ENCODE measurements around the gene SYNGAP1.
"Not testable (repeated sequence)": the region's sequence is repeated elsewhere in the genome, so short reads cannot be mapped to it uniquely, and the experiment has no call there.

The SYNGAP1 gene

DNA sequence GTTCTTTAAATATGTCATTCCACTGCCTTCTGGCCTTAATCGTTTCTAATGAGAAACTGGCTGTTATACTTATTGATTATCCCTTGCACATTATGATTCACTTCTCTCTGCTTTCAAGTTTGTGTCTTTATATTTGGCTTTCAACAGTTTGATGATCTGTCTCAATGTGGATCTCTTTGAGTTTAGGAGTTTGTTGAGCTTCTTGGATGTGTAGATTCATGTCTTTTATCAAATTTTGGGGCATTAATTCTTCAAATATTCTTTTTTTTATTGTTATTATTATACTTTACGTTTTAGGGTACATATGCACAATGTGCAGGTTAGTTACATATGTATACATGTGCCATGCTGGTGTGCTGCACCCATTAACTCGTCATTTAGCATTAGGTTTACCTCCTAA, 63.8 kb downstream of the SYNGAP1 start:
- Histone ChIP-seq H3K4me2 (ENCODE audit: low read depth, low read length) (no peak overlapping the region), H3K36me3 (replicated peaks; ENCODE audit: insufficient read depth, low read length) (no peaks in the 10 kb centered on the region), H3K27me3 (replicated peaks; ENCODE audit: insufficient read depth, low read length) (no peaks in the 10 kb centered on the region), H2AFZ (ENCODE audit: low read length) (no peak overlapping the region), H3K9me2 (replicated peaks; ENCODE audit: insufficient read depth, low read length) (no peaks in the 10 kb centered on the region), H3K27ac (ENCODE audit: low read length) (no peak overlapping the region), H3K4me3 (ENCODE audit: low read length) (no peak overlapping the region), H3K4me1 (ENCODE audit: low read length) (no peaks in the 10 kb centered on the region), H3K9ac (ENCODE audit: low read length) (no peak overlapping the region), H3K9me3 (replicated peaks; ENCODE audit: insufficient read depth, low read length) (no peaks in the 10 kb centered on the region), H3F3A (ENCODE audit: insufficient read depth, low read length) (no peaks in the 10 kb centered on the region), H4K20me1 (ENCODE audit: insufficient read depth, low read length) (no peaks in the 10 kb centered on the region), H3K79me2 (ENCODE audit: low read length) (no peaks in the 10 kb centered on the region)
- TF ChIP-seq EZH2 (optimal IDR thresholded peaks at IDR 0.05; ENCODE audit: low read depth, low read length) (no peak), CTCF (IDR thresholded peaks at IDR 0.05; ENCODE audit: low read length) (no peak), EZH2phosphoT487 (IDR thresholded peaks at IDR 0.05; ENCODE audit: low read length) (no peak)
- no peak for DNase-seq

DNA sequence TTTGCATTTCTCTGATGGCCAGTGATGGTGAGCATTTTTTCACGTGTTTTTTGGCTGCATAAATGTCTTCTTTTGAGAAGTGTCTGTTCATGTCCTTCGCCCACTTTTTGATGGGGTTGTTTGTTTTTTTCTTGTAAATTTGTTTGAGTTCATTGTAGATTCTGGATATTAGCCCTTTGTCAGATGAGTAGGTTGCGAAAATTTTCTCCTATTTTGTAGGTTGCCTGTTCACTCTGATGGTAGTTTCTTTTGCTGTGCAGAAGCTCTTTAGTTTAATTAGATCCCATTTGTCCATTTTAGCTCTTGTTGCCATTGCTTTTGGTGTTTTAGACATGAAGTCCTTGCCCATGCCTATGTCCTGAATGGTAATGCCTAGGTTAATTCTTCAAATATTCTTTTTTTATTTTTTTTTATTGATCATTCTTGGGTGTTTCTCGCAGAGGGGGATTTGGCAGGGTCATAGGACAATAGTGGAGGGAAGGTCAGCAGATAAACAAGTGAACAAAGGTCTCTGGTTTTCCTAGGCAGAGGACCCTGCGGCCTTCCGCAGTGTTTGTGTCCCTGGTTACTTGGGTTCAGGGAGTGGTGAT, 64.9 kb downstream of the SYNGAP1 start:
- H3K4me2 ChIP-seq (ENCODE audit: low read depth, low read length); H3K4me1 ChIP-seq (ENCODE audit: low read length); H3K9me2 ChIP-seq (replicated peaks; ENCODE audit: insufficient read depth, low read length); H3K27ac ChIP-seq (ENCODE audit: low read length); H4K20me1 ChIP-seq (ENCODE audit: insufficient read depth, low read length); H3K79me2 ChIP-seq (ENCODE audit: low read length); H3K27me3 ChIP-seq (replicated peaks; ENCODE audit: insufficient read depth, low read length); H3K9me3 ChIP-seq (replicated peaks; ENCODE audit: insufficient read depth, low read length); DNase-seq; H3K9ac ChIP-seq (ENCODE audit: low read length); H3K36me3 ChIP-seq (replicated peaks; ENCODE audit: insufficient read depth, low read length); H2AFZ ChIP-seq (ENCODE audit: low read length); H3K4me3 ChIP-seq (ENCODE audit: low read length); H3F3A ChIP-seq (ENCODE audit: insufficient read depth, low read length): not testable (repeated sequence)

GRCh38 chr6:33485680-33486079, 65.8 kb downstream of the SYNGAP1 start:
- H3K4me1 ChIP-seq (ENCODE audit: low read length); H4K20me1 ChIP-seq (ENCODE audit: insufficient read depth, low read length); H3K4me3 ChIP-seq (ENCODE audit: low read length); H3K9me3 ChIP-seq (replicated peaks; ENCODE audit: insufficient read depth, low read length); H3K79me2 ChIP-seq (ENCODE audit: low read length); H3K9ac ChIP-seq (ENCODE audit: low read length); H3K27me3 ChIP-seq (replicated peaks; ENCODE audit: insufficient read depth, low read length); DNase-seq; H3F3A ChIP-seq (ENCODE audit: insufficient read depth, low read length); H2AFZ ChIP-seq (ENCODE audit: low read length); H3K27ac ChIP-seq (ENCODE audit: low read length); H3K4me2 ChIP-seq (ENCODE audit: low read depth, low read length); H3K36me3 ChIP-seq (replicated peaks; ENCODE audit: insufficient read depth, low read length); H3K9me2 ChIP-seq (replicated peaks; ENCODE audit: insufficient read depth, low read length): not testable (repeated sequence)

GRCh38 chr6:33488339-33488738, 68.5 kb downstream of the SYNGAP1 start:
- TF ChIP-seq CTCF (IDR thresholded peaks at IDR 0.05; ENCODE audit: low read length) = no peak
- no peak for TF ChIP-seq EZH2 (optimal IDR thresholded peaks at IDR 0.05; ENCODE audit: low read depth, low read length)
- TF ChIP-seq EZH2phosphoT487 (IDR thresholded peaks at IDR 0.05; ENCODE audit: low read length) = no peak
- Histone ChIP-seq H4K20me1 (ENCODE audit: insufficient read depth, low read length) (no peaks in the 10 kb centered on the region), H3K79me2 (ENCODE audit: low read length) (no peaks in the 10 kb centered on the region), H3K9me2 (replicated peaks; ENCODE audit: insufficient read depth, low read length) (no peaks in the 10 kb centered on the region), H3K4me3 (ENCODE audit: low read length) (no peak overlapping the region), H3K9ac (ENCODE audit: low read length) (no peak overlapping the region), H3K9me3 (replicated peaks; ENCODE audit: insufficient read depth, low read length) (no peaks in the 10 kb centered on the region), H3K4me2 (ENCODE audit: low read depth, low read length) (peak overlapping the region; percentile 39; the same call in 1 of the 2 replicates), H2AFZ (ENCODE audit: low read length) (peak overlapping the region; percentile 38; the same call in 1 of the 2 replicates), H3K27me3 (replicated peaks; ENCODE audit: insufficient read depth, low read length) (no peaks in the 10 kb centered on the region), H3F3A (ENCODE audit: insufficient read depth, low read length) (no peaks in the 10 kb centered on the region), H3K27ac (ENCODE audit: low read length) (no peak overlapping the region), H3K4me1 (ENCODE audit: low read length) (no peaks in the 10 kb centered on the region), H3K36me3 (replicated peaks; ENCODE audit: insufficient read depth, low read length) (no peaks in the 10 kb centered on the region)
- no peak for DNase-seq

Data from MM.1S (cell line).